Body of pancreas (tissue), 4 donors: Measurements from ENCODE around the gene VIPR1.

Experiments
- POLR2A ChIP-seq, 3 donors: fragments of 450-650 bp; IDR thresholded peaks; one replicate each; pipeline ENCODE4 v1.6.1; 2016; ENCODE audit warnings: antibody characterized with exemption in 3 of 3, mild to moderate bottlenecking in 2 of 3
- TF ChIP-seq, protein P1 (sequence below), 7 experiments: fragments of 450-650 bp in 4 of 7; fragments of 200-600 bp in 3 of 7; sonication (generic) in 3 of 7; IDR thresholded peaks; one replicate each; pipeline ENCODE4 v1.5.1; 2016 to 2019; ENCODE audit warnings: antibody characterized with exemption in 7 of 7

DNA sequence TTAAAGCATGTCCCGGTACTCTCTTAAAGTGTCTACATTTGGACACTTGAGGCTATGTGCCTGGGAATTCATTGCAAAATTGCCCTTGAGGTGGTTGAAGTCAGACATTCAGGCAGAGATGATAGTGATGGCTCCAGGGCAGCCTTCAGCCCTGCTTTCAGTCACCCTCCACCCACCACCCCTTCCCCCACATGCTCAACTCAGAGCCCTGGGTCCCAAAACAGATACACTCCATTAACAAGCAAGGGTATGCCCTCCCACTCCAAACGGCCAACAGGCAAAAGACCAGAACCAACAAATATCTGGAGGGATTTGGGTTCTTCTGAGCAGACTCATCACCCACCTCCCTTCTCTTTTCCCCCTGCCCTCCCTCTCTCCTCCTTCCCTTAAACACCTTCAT, 29.9 kb upstream of the VIPR1 start:
- TF ChIP-seq POLR2A (IDR thresholded peaks at IDR 0.05), result no peak
- TF ChIP-seq, protein P1, sequence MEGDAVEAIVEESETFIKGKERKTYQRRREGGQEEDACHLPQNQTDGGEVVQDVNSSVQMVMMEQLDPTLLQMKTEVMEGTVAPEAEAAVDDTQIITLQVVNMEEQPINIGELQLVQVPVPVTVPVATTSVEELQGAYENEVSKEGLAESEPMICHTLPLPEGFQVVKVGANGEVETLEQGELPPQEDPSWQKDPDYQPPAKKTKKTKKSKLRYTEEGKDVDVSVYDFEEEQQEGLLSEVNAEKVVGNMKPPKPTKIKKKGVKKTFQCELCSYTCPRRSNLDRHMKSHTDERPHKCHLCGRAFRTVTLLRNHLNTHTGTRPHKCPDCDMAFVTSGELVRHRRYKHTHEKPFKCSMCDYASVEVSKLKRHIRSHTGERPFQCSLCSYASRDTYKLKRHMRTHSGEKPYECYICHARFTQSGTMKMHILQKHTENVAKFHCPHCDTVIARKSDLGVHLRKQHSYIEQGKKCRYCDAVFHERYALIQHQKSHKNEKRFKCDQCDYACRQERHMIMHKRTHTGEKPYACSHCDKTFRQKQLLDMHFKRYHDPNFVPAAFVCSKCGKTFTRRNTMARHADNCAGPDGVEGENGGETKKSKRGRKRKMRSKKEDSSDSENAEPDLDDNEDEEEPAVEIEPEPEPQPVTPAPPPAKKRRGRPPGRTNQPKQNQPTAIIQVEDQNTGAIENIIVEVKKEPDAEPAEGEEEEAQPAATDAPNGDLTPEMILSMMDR (IDR thresholded peaks at IDR 0.05), result no peak
